HCT116 (cell line): Measurements from ENCODE around the gene FGFRL1. TPM values are rescaled to one million over a fixed set of nuclear protein-coding genes. Genes with fewer than 3 reads are reported as not detected.
A peak's percentile ranks its signal among the peaks of the same experiment; 100 is the strongest.

Experiments
- ATAC-seq: fragments of 200-7000 bp; cut with Tn5 transposase; 2 replicates; pipeline ENCODE4 v1.9.1; 2020; ENCODE audit warnings: mild to moderate bottlenecking, moderate library complexity
- BruUV-seq: library from RNA; stranded (reverse); fragments of 400-500 nt; replicated peaks from 2 replicates; lab custom pipeline; 2021; lab: Mats Ljungman, UMichigan
- CTCF ChIA-PET: fragments of 300-600 bp; sonication (Branson Sonifier 250); formaldehyde crosslinking; loops from one replicate; lab custom pipeline; 2021; ENCODE audit warnings: antibody characterized with exemption; lab: Charles Lee
- POLR2A ChIA-PET: fragments of 300-600, 350-600 bp; sonication (Branson Sonifier 250); formaldehyde crosslinking; loops from one replicate; lab custom pipeline; 2021; ENCODE audit warnings: antibody characterized with exemption; lab: Charles Lee
- RAD21 ChIA-PET, 2 experiments: fragments of 300-600 bp; sonication (Branson Sonifier 250); formaldehyde crosslinking; loops; one replicate each; lab custom pipeline; 2023; ENCODE audit warnings: low total read pairs in 2 of 2; ENCODE audit not compliant: uncharacterized antibody in 2 of 2, unreplicated experiment in 2 of 2, low non-redundant PET in 1 of 2; lab: Charles Lee
- DNase-seq: peaks from one replicate; pipeline ENCODE4 v3.0.0-alpha.2; 2010; ENCODE audit warnings: low read depth, low spot score
- H2AFZ ChIP-seq: fragments of 200-600 bp; shearing (Covaris generic), sonication (generic); 2 replicates; pipeline ENCODE4 v1.6.1; 2017; ENCODE audit warnings: low read depth, mixed run types, mixed read lengths, antibody characterized with exemption, low read length; ENCODE audit not compliant: poor library complexity, severe bottlenecking
- H3K27ac ChIP-seq: 2 replicates; pipeline ENCODE4 v1.5.1; 2012; ENCODE audit warnings: low read depth, low read length
- H3K27me3 ChIP-seq: fragments of 200-600 bp; sonication (generic); 2 replicates; pipeline ENCODE4 v1.6.1; 2016; ENCODE audit warnings: mixed run types, low read length, mixed read lengths; ENCODE audit not compliant: insufficient read depth
- H3K36me3 ChIP-seq, 2 experiments: fragments of 200-500 bp in 1 of 2; fragments of 200-600 bp in 1 of 2; sonication (Bioruptor generic) in 1 of 2; sonication (generic) in 1 of 2; 2 replicates each; pipeline versions ENCODE4 v1.5.1 to v1.6.1; 2014 to 2016; ENCODE audit warnings: low read length in 2 of 2, inconsistent platforms in 1 of 2, mixed read lengths in 1 of 2, mixed run types in 1 of 2; ENCODE audit not compliant: insufficient read depth in 2 of 2, control insufficient read depth in 1 of 2
- H3K4me1 ChIP-seq, 2 experiments: fragments of 200-600 bp in 1 of 2; sonication (generic) in 1 of 2; 2 replicates each; pipeline versions ENCODE4 v1.5.1 to v1.6.1; 2012 to 2017; ENCODE audit warnings: low read length in 2 of 2, inconsistent platforms in 1 of 2, mild to moderate bottlenecking in 1 of 2, mixed read lengths in 1 of 2, mixed run types in 1 of 2, moderate library complexity in 1 of 2; ENCODE audit not compliant: insufficient read depth in 2 of 2, control insufficient read depth in 1 of 2
- H3K4me2 ChIP-seq: fragments of 200-600 bp; sonication (generic); 2 replicates; pipeline ENCODE4 v1.6.1; 2017; ENCODE audit warnings: mixed run types, low read length, mixed read lengths
- H3K4me3 ChIP-seq, 2 experiments: fragments of 200-600 bp in 1 of 2; sonication (generic) in 1 of 2; replicated peaks in 1 of 2; 2 replicates each; pipeline ENCODE4 v1.5.1; 2011 to 2016; ENCODE audit warnings: low read length in 2 of 2, control low read depth in 1 of 2, low read depth in 1 of 2, mild to moderate bottlenecking in 1 of 2, mixed read lengths in 1 of 2, mixed run types in 1 of 2
- H3K79me2 ChIP-seq: fragments of 200-600 bp; sonication (generic); 2 replicates; pipeline ENCODE4 v1.6.1; 2017; ENCODE audit warnings: mild to moderate bottlenecking, mixed run types, low read length, moderate library complexity, mixed read lengths; ENCODE audit not compliant: insufficient read depth
- H3K9ac ChIP-seq: fragments of 200-600 bp; sonication (generic); 2 replicates; pipeline ENCODE4 v1.6.1; 2016; ENCODE audit warnings: low read length, mixed read lengths
- H3K9me2 ChIP-seq: fragments of 200-600 bp; sonication (generic), shearing (Covaris generic); 2 replicates; pipeline ENCODE4 v1.6.1; 2017; ENCODE audit warnings: mixed run types, mild to moderate bottlenecking, moderate library complexity; ENCODE audit not compliant: insufficient read depth
- H3K9me3 ChIP-seq, 2 experiments: fragments of 200-500 bp in 1 of 2; fragments of 200-600 bp in 1 of 2; sonication (Bioruptor generic) in 1 of 2; sonication (generic) in 1 of 2; 2 replicates each; pipeline ENCODE4 v1.6.1; 2014 to 2017; ENCODE audit warnings: low read length in 2 of 2, mixed read lengths in 2 of 2, inconsistent platforms in 1 of 2, low read depth in 1 of 2, mild to moderate bottlenecking in 1 of 2, mixed run types in 1 of 2, moderate library complexity in 1 of 2; ENCODE audit not compliant: control insufficient read depth in 1 of 2, insufficient read depth in 1 of 2
- H4K20me1 ChIP-seq: fragments of 200-600 bp; sonication (generic), shearing (Covaris generic); 2 replicates; pipeline ENCODE4 v1.6.1; 2017; ENCODE audit warnings: mixed run types, mild to moderate bottlenecking, moderate library complexity; ENCODE audit not compliant: insufficient read depth
- ATF3 ChIP-seq: IDR thresholded peaks from 2 replicates; pipeline ENCODE4 v1.6.1; 2012
- CBX3 ChIP-seq: IDR thresholded peaks from 2 replicates; pipeline ENCODE4 v1.6.1; 2012; ENCODE audit warnings: low read depth
- CEBPB ChIP-seq: IDR thresholded peaks from 2 replicates; pipeline ENCODE4 v1.6.1; 2012; ENCODE audit warnings: low read depth
- CTCF ChIP-seq, 3 experiments: fragments of 200-600 bp in 1 of 3; sonication (generic) in 1 of 3; IDR thresholded peaks in 2 of 3; conservative IDR thresholded peaks in 1 of 3; 2 replicates each; pipeline ENCODE4 v1.5.1; 2012 to 2017; ENCODE audit warnings: low read depth in 2 of 3, low read length in 2 of 3, antibody characterized with exemption in 1 of 3, borderline replicate concordance in 1 of 3, control low read depth in 1 of 3, mild to moderate bottlenecking in 1 of 3, mixed read lengths in 1 of 3, mixed run types in 1 of 3, moderate library complexity in 1 of 3; ENCODE audit not compliant: insufficient read depth in 1 of 3
- EGR1 ChIP-seq: IDR thresholded peaks from 2 replicates; pipeline ENCODE4 v1.6.1; 2012; ENCODE audit warnings: low read depth
- EZH2 ChIP-seq: fragments of 200-600 bp; sonication (generic); IDR thresholded peaks from 2 replicates; pipeline ENCODE4 v1.6.1; 2017; ENCODE audit warnings: antibody characterized with exemption, mixed run types
- EZH2phosphoT487 ChIP-seq: fragments of 200-600 bp; IDR thresholded peaks from 2 replicates; pipeline ENCODE4 v1.6.1; 2018; ENCODE audit warnings: antibody characterized with exemption, borderline replicate concordance
- MAX ChIP-seq: IDR thresholded peaks from 2 replicates; pipeline ENCODE4 v1.6.1; 2012
- POLR2A ChIP-seq: IDR thresholded peaks from 2 replicates; pipeline ENCODE4 v1.7.0; 2011; ENCODE audit warnings: borderline replicate concordance; ENCODE audit not compliant: insufficient read depth, insufficient read length; ENCODE audit errors: extremely low read depth
- POLR2AphosphoS5 ChIP-seq: IDR thresholded peaks from 2 replicates; pipeline ENCODE4 v1.6.1; 2011; ENCODE audit warnings: mild to moderate bottlenecking, low read depth, low read length, moderate library complexity
- REST ChIP-seq: IDR thresholded peaks from 2 replicates; pipeline ENCODE4 v1.6.1; 2012; ENCODE audit warnings: low read depth
- SIN3A ChIP-seq: IDR thresholded peaks from 2 replicates; pipeline ENCODE4 v1.6.1; 2012; ENCODE audit warnings: low read depth
- SP1 ChIP-seq: IDR thresholded peaks from 2 replicates; pipeline ENCODE4 v1.6.1; 2012; ENCODE audit warnings: low read depth
- TCF7L2 ChIP-seq: IDR thresholded peaks from 2 replicates; pipeline ENCODE4 v1.7.0; 2011; ENCODE audit warnings: borderline replicate concordance, inconsistent platforms; ENCODE audit not compliant: insufficient read depth, insufficient read length; ENCODE audit errors: extremely low read depth
- YY1 ChIP-seq: IDR thresholded peaks from 2 replicates; pipeline ENCODE4 v1.6.1; 2011; ENCODE audit warnings: low read length, low read depth, moderate library complexity, mild to moderate bottlenecking; ENCODE audit not compliant: insufficient replicate concordance; ENCODE audit errors: extremely low read depth
- ZBTB33 ChIP-seq: IDR thresholded peaks from 2 replicates; pipeline ENCODE4 v1.6.1; 2011; ENCODE audit warnings: mild to moderate bottlenecking, low read length, moderate library complexity; ENCODE audit not compliant: insufficient replicate concordance; ENCODE audit errors: extremely low read depth
- ZFX ChIP-seq: fragments of 450-650 bp; IDR thresholded peaks from 2 replicates; pipeline ENCODE4 v1.6.1; 2017
- ZNF274 ChIP-seq: fragments of 200-500 bp; sonication (Bioruptor generic); IDR thresholded peaks from 2 replicates; pipeline ENCODE4 v1.6.1; 2014; ENCODE audit warnings: mild to moderate bottlenecking, low read depth, low read length, inconsistent platforms
- intact Hi-C: fragments of 100-400 bp; cut with micrococcal nuclease; formaldehyde crosslinking; loops from 2 replicates; pipeline ENCODE4 v1.10.0; 2022
- total RNA-seq: library from RNA; stranded (reverse); gene quantifications from one replicate; pipeline ENCODE4 v1.2.1, GENCODE V29; 2021; ENCODE audit not compliant: unreplicated experiment

FGFRL1 gene
- total RNA-seq, 1 experiment from 2014 or later, result 91.1 TPM

GRCh38 chr4:1013225-1014073, 2.0 kb downstream of the FGFRL1 start:
- no TSS peak for BruUV-seq
- ATAC-seq, result no peak
- H3K27ac ChIP-seq, result peak overlapping the region; percentile 80; the same call in 1 of the 2 replicates
- H3K4me3 ChIP-seq, result no peak overlapping the region
- H3K79me2 ChIP-seq, result peaks cover 12% of the 10 kb centered on the region; the same call in 1 of the 2 replicates
- peak overlapping the region; percentile 89 for H3K4me2 ChIP-seq
- no peaks in the 10 kb centered on the region for H3K9me2 ChIP-seq
- ChIA-PET CTCF (no interaction called here), RAD21 (no interaction called here), POLR2A (no interaction called here)
- peaks cover 20 to 29% of the 10 kb centered on the region in 2 experiments for H3K4me1 ChIP-seq
- DNase-seq, result no peak
- no peaks in the 10 kb centered on the region for H3K27me3 ChIP-seq
- intact Hi-C loops, result loop anchor here (5.0 kb wide), 1 partner anchor 274 kb away; the partner anchor contains the start of gene MAEA
- 0 out of 2 replicates have a peak overlapping the region, but pooled peaks have one; percentile 86 for H3K9ac ChIP-seq
- peaks cover 3 to 4% of the 10 kb centered on the region in 2 experiments; a peak in 2 of 4 replicates for H3K36me3 ChIP-seq
- H3K9me3 ChIP-seq, result no peaks in the 10 kb centered on the region
- H4K20me1 ChIP-seq, result no peaks in the 10 kb centered on the region
- H2AFZ ChIP-seq, result no peak overlapping the region
- no peak for TF ChIP-seq ATF3
- TF ChIP-seq ZFX, result no peak
- no peak for TF ChIP-seq CBX3
- TF ChIP-seq TCF7L2, result no peak
- no peak for TF ChIP-seq EGR1
- no peak for TF ChIP-seq MAX
- TF ChIP-seq CTCF (IDR thresholded peaks at IDR 0.05 in 2 of 3, conservative IDR thresholded peaks at IDR 0.05 in 1 of 3; ENCODE audit: borderline replicate concordance in 1 of 3, insufficient read depth in 1 of 3, low read depth in 2 of 3, low read length in 2 of 3), result no peak
- no peak for TF ChIP-seq EZH2phosphoT487
- TF ChIP-seq ZNF274, result no peak
- TF ChIP-seq CEBPB, result no peak
- no peak for TF ChIP-seq ZBTB33
- no peak for TF ChIP-seq EZH2
- no peak for TF ChIP-seq REST
- TF ChIP-seq POLR2AphosphoS5, result no peak
- TF ChIP-seq SP1, result no peak
- no peak for TF ChIP-seq POLR2A
- TF ChIP-seq YY1, result no peak
- TF ChIP-seq SIN3A, result no peak
